T-helper 9 cell (primary cell): ENCODE data around the gene PCDHA4.

ENCODE experiments used
- DNase-seq: peaks from one replicate; pipeline ENCODE4 v3.0.0-alpha.2; 2020

Gene PCDHA4

GRCh38 chr5:140862441-140863295 is 55.8 kb downstream of the PCDHA4 start:
- DNase-seq: no peak
